Hematopoietic multipotent progenitor cell treated with erythropoietin and hydrocortisone succinate and interleukin-3 and kit ligand, for 15 days (in vitro differentiated cells): ENCODE data around the gene SLC38A4.

ENCODE experiments used
- DNase-seq: peaks from one replicate; pipeline ENCODE4 v3.0.0-alpha.2; 2015; ENCODE audit warnings: low spot score

SLC38A4 gene

DNA sequence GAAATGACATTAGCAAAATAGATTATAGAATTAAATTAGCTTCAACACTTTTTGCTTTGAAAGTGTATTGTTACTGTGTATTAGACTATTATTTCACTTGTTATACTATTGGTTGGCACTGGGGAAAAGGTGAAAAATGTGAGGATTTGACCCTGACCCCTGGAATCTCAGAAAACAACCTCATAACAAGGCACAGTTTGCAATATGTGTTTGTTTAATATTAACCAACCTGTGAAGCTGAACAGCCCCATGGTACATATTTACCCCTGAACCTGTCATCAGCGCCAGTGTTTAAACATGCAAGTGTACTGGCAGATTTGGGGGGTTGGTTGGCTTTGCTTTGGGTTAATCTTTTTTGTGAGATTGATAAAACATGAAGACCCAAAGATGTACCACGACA lies 11.7 kb downstream of the SLC38A4 start:
- DNase-seq = no peak

DNA sequence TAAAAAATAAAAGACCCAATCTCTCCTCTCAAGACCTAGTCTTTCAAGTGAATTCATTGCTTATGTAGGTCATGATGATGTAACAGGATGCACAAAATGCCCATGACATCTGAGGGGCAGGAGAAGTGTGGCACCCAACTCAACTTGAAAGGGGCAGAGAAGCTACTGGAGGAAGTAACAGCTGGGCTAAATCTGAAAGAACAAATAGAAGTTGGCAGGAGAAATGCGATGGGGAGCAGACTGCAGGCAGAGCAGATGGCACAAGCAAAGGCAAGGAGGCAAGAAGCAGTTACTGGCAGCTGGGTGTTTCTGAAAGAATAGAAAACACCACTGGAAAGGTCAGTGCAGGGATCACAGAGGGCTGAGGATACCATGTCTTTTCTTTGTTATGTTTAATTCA lies 14.6 kb downstream of the SLC38A4 start:
- DNase-seq = no peak

DNA sequence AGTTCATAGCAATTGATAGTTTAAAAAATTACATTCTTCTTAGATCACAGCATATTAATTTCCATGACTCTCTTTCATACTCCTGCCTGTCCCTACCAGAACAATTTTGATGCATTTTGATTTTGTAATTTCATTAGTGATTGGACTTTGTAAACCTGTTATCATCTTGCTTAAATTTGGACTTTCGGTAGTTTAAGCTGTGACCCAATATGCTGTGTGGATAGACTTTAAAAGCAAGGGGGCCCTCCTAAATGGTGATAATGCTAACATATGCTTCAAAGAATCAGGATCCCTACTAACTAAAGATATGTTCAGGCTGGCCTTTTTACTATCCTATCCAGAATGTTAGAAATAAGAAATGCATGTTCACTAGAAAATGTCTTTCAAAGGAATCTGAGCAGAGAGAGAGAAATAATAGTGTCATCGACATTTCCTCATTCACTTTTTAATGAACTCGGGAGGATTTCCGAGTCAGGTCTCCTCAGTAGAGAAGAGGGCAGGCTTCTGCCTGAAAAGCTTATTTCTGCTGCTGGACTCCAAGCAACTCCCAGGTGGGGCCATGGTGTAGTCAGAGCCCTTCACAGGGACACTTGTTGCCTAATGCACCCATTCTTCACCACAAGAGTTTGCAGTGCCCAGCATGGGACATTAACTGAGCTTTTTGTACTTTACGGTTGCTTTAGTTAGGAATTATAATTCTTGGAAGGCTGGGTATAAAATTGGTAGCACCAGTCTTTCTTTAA lies 16.7 kb downstream of the SLC38A4 start:
- DNase-seq = no peak

- DNase-seq = no peak
Measured at GRCh38 chr12:46808317-46808716, 17.5 kb downstream of the SLC38A4 start.

DNA sequence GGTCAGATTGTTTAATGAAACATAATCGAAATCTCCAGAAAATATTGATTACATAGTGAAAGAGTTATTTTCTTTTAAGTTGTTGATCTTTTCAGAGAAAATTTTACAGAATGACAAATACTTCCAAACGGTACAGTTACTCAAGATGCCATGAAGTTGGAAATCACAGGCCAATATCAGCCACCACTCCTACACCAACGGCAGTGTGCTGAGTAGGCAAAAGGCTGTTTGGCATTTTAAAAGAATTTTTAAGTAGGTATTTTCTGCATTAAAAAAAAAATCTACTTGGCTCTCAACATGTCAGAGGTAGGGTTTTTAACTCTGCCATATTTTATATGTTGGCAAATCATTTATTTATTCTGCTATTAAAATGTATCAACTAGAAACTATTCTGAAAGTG lies 21.7 kb downstream of the SLC38A4 start:
- DNase-seq = no peak

GRCh38 chr12:46803517-46803916 lies 22.3 kb downstream of the SLC38A4 start:
- no peak for DNase-seq

- no peak for DNase-seq
Measured at GRCh38 chr12:46801293-46801692, 24.5 kb downstream of the SLC38A4 start.

DNA sequence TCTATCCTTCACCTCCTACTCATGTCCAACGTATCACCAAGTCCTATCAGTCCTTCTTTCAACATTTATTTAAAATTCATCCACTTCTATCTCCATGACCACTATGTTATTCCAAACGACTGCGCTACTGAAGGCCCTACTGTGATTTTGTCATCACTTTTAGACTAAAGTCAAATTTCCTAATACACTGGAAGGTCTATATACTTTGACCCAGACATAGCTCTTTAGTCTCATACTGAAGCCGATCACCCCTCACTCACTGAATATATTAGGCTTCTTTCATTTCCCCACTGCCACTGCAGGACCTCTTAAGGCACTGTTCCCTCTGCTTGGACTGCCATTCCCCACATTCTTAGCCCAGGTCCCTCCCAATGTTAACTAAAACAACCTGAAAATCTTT lies 25.6 kb downstream of the SLC38A4 start:
- no peak for DNase-seq

DNA sequence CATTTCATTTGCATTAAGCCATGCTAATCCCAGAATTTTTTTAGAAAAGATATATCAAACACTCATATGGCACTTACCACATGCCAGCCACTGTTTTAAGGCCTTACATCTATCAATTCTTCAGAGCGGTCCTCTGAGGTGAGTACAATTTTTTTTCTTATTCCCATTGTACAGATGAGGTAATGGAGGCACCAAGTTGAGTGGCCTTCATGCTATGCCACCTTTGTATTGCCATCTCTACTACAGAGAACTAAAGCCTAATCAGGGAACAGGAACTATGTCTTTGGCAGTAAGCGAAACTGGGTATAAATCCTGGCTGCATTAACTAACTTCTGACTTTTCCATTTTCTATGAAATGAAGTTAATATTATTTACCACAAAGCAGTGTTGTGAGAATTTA lies 27.1 kb downstream of the SLC38A4 start:
- no peak for DNase-seq

GRCh38 chr12:46798056-46798455 lies 27.7 kb downstream of the SLC38A4 start:
- DNase-seq = no peak

GRCh38 chr12:46795988-46796387 lies 29.8 kb downstream of the SLC38A4 start:
- DNase-seq = no peak

DNA sequence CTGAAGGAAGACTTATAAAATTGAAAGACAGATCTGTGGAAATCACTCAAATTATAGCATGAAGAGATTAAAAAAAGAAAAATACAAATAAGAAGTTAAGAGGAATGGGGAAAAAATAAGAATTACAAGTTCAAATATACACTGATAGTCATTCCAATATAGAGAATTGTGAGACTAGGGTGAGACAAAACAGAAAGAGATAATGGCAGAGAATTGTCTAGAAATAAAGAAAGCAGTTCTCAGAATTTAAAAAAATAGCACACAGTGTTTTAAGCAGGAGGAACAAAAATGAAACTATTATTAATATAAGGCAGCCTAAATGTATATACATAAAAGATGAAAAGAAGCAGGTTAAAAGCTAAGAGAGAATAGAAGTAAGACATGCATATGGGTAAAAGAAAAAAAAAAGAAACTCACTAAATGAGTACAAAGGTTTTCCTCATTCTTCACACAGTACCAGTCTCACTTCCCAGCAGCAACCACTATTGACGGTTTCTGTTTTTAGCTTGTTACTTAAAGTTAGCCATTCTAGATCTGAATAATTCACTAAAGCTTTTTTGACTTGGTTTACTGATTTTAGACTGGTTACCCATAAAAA lies 31.1 kb downstream of the SLC38A4 start:
- no peak for DNase-seq

GRCh38 chr12:46792925-46793324 lies 32.9 kb downstream of the SLC38A4 start:
- no peak for DNase-seq

- DNase-seq = no peak
Measured at GRCh38 chr12:46790066-46790465, 35.7 kb downstream of the SLC38A4 start.

GRCh38 chr12:46788072-46788887 lies 37.5 kb downstream of the SLC38A4 start:
- DNase-seq = no peak

DNA sequence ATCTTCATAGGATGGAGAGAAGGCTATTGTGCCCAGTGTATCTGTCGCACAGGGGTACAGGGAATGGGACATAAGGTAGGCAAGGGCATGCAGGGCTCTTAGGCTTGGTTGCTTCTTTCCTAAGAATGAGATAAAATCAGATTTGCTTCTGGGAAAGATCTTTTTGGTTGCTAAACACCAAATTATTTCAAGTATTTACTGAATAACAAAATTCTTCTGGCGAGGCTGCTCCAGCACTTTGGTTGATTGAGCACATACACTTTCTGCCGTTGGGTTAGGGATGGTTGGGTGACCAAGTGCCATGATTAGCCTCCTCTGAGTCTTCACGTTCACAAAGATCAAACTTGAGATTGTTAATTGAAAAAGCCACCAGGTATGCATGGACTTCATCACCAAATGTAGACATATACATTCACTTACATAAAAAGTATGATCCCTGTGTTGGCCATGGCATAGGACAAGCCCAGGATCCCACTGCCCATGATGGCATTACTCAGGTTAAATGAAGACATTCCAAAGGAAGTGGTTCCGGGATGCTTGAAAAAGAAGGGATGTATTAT lies 38.2 kb downstream of the SLC38A4 start:
- no peak for DNase-seq

DNA sequence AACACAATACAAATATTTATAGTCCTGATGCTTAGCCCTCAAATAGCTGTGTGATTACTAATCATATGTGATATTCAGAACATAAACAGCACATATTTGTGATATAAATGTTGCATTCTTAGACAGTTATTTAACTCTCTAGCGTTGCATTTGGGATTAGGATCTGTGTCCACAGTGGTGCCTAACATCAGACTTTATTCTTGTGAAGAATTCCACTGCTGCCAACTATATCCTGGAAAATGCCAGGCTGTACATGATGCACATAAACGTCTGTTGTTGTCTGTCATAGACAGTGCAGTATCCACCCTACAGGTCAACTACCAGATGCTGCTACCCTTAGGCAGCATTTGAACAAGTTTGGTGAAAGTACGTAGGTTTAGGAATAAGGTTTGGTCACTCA lies 39.0 kb downstream of the SLC38A4 start:
- DNase-seq = no peak

DNA sequence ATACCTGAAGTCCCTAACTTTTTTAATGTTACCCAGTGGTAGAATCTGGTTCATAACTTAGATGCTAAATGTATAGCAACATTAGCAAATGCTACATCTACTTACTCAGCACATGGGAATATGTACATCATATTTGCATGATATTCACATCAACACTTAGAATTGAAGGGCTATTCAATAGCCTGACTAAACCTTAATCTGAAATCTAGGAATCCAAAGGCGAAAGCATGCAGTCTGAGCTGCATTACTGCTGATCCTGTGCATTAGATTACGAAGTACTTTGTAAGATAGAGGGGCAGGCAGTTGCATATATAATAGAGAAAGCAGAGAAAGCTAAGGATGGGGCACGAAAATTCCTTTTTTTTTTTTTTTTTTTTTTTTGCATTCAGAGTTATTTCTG lies 40.4 kb downstream of the SLC38A4 start:
- no peak for DNase-seq

- DNase-seq = no peak
Measured at GRCh38 chr12:46783871-46784270, 41.9 kb downstream of the SLC38A4 start.

GRCh38 chr12:46779879-46780278 lies 45.9 kb downstream of the SLC38A4 start:
- no peak for DNase-seq

- no peak for DNase-seq
Measured at GRCh38 chr12:46779063-46779462, 46.7 kb downstream of the SLC38A4 start.

- no peak for DNase-seq
Measured at GRCh38 chr12:46778415-46778814, 47.4 kb downstream of the SLC38A4 start.

DNA sequence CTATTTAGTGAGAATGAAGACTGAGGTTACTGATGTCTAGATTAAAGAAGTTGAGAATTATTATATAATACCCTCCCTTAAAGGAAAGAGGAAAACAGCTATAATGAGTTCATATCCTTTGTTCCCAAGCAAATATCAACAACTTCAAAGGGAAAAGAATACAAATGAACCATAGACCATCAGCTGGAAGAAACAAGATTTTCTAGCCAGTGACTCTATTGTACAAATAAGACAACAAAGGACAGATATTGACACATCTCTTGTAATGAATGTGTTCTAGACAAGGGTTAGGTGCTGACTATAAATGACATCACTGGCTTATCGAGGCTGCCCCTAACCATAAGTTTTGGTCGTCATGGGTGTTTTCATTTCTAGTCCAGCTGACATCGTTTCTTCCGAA lies 48.2 kb downstream of the SLC38A4 start:
- DNase-seq = no peak
